Islet of Langerhans (tissue), 1 donor: ENCODE results near the gene MYH13.
"Not testable (repeated sequence)": the region's sequence is repeated elsewhere in the genome, so short reads cannot be mapped to it uniquely, and the experiment has no call there.

Source experiments
- FAIRE-seq: peaks from one replicate; lab custom pipeline; 2011; peaks lifted over from hg19 to GRCh38; lab: Jason Lieb, UNC

MYH13 gene

GRCh38 chr17:10295728-10296343 lies 77.0 kb downstream of the MYH13 start:
- FAIRE-seq = no peak

- no peak for FAIRE-seq
These were observed 78.6 kb downstream of the MYH13 start for GRCh38 chr17:10294180-10294579.

GRCh38 chr17:10292057-10292937 lies 80.5 kb downstream of the MYH13 start:
- no peak for FAIRE-seq

GRCh38 chr17:10291576-10291975 lies 81.2 kb downstream of the MYH13 start:
- FAIRE-seq = not testable (repeated sequence)

- FAIRE-seq = no peak
These were observed 82.8 kb downstream of the MYH13 start for GRCh38 chr17:10290041-10290440.

- no peak for FAIRE-seq
These were observed 86.5 kb downstream of the MYH13 start for GRCh38 chr17:10286324-10286723.

- FAIRE-seq = no peak
These were observed 86.9 kb downstream of the MYH13 start for GRCh38 chr17:10285896-10286295.

- no peak for FAIRE-seq
These were observed 92.7 kb downstream of the MYH13 start for GRCh38 chr17:10280068-10280467.

GRCh38 chr17:10278218-10278617 lies 94.6 kb downstream of the MYH13 start:
- no peak for FAIRE-seq

- no peak for FAIRE-seq
These were observed 96.4 kb downstream of the MYH13 start for GRCh38 chr17:10276436-10276835.

GRCh38 chr17:10275418-10275817 lies 97.4 kb downstream of the MYH13 start:
- FAIRE-seq = no peak

- FAIRE-seq = no peak
These were observed 101.7 kb downstream of the MYH13 start for GRCh38 chr17:10271106-10271562.

GRCh38 chr17:10270258-10270657 lies 102.5 kb downstream of the MYH13 start:
- FAIRE-seq = no peak

- no peak for FAIRE-seq
These were observed 104.8 kb downstream of the MYH13 start for GRCh38 chr17:10268005-10268404.

GRCh38 chr17:10266296-10266876 lies 106.4 kb downstream of the MYH13 start:
- no peak for FAIRE-seq

- FAIRE-seq = no peak
These were observed 107.6 kb downstream of the MYH13 start for GRCh38 chr17:10265100-10265810.

- no peak for FAIRE-seq
These were observed 108.8 kb downstream of the MYH13 start for GRCh38 chr17:10264051-10264450.

GRCh38 chr17:10262451-10262850 lies 110.4 kb downstream of the MYH13 start:
- FAIRE-seq = no peak

GRCh38 chr17:10261098-10261497 lies 111.7 kb downstream of the MYH13 start:
- no peak for FAIRE-seq

GRCh38 chr17:10251212-10251948 lies 121.4 kb downstream of the MYH13 start:
- FAIRE-seq = no peak
